Activated CD4-positive, alpha-beta T cell treated with anti-CD3 and anti-CD28 coated beads for 36 hours (primary cell): ENCODE results near the gene C2orf42. TPM values are rescaled to one million over a fixed set of nuclear protein-coding genes. Genes with fewer than 3 reads are reported as not detected.
"Not testable (repeated sequence)": the region's sequence is repeated elsewhere in the genome, so short reads cannot be mapped to it uniquely, and the experiment has no call there.

ENCODE experiments used
- ATAC-seq: fragments of 200-7000 bp; cut with Tn5 transposase; one replicate; pipeline ENCODE4 v1.10.0; 2021; ENCODE audit warnings: mild to moderate bottlenecking, moderate library complexity
- CTCF ChIA-PET: fragments of 350-600 bp; sonication (Branson Sonifier 250); formaldehyde crosslinking; loops from one replicate; lab custom pipeline; 2021; ENCODE audit warnings: antibody characterized with exemption; lab: Charles Lee
- POLR2A ChIA-PET: fragments of 350-600 bp; sonication (Branson Sonifier 250); formaldehyde crosslinking; loops from one replicate; lab custom pipeline; 2021; ENCODE audit warnings: antibody characterized with exemption, inconsistent platforms; lab: Charles Lee
- DNase-seq: peaks from one replicate; pipeline ENCODE4 v3.0.0-alpha.2; 2020
- H3K27ac Mint-ChIP-seq: one replicate; pipeline ENCODE4 v1.8.0; 2021; ENCODE audit warnings: mixed read lengths
- H3K27me3 Mint-ChIP-seq: one replicate; pipeline ENCODE4 v1.8.0; 2021; ENCODE audit warnings: mixed read lengths
- H3K36me3 Mint-ChIP-seq: one replicate; pipeline ENCODE4 v1.8.0; 2021; ENCODE audit warnings: low read depth, mixed read lengths
- H3K4me1 Mint-ChIP-seq: one replicate; pipeline ENCODE4 v1.8.0; 2021; ENCODE audit warnings: mixed read lengths
- H3K4me3 Mint-ChIP-seq: one replicate; pipeline ENCODE4 v1.8.0; 2021; ENCODE audit warnings: mild to moderate bottlenecking, moderate library complexity, mixed read lengths
- H3K9me3 Mint-ChIP-seq: one replicate; pipeline ENCODE4 v1.8.0; 2021; ENCODE audit warnings: low read depth, mixed read lengths
- intact Hi-C, 2 experiments: fragments of 100-400 bp; cut with DNase I in 1 of 2; cut with micrococcal nuclease in 1 of 2; formaldehyde crosslinking; loops; one replicate each; pipeline versions ENCODE4 v1.14.2 to v1.15.1; 2022 to 2024; cut with DNase I, micrococcal nuclease
- total RNA-seq, 2 experiments: library from RNA; stranded (reverse); gene quantifications; one replicate each; pipeline ENCODE4 v1.2.3, GENCODE V29; 2021

Gene C2orf42
- total RNA-seq, 2 experiments from 2014 or later, result 22.6 to 23.3 TPM

DNA sequence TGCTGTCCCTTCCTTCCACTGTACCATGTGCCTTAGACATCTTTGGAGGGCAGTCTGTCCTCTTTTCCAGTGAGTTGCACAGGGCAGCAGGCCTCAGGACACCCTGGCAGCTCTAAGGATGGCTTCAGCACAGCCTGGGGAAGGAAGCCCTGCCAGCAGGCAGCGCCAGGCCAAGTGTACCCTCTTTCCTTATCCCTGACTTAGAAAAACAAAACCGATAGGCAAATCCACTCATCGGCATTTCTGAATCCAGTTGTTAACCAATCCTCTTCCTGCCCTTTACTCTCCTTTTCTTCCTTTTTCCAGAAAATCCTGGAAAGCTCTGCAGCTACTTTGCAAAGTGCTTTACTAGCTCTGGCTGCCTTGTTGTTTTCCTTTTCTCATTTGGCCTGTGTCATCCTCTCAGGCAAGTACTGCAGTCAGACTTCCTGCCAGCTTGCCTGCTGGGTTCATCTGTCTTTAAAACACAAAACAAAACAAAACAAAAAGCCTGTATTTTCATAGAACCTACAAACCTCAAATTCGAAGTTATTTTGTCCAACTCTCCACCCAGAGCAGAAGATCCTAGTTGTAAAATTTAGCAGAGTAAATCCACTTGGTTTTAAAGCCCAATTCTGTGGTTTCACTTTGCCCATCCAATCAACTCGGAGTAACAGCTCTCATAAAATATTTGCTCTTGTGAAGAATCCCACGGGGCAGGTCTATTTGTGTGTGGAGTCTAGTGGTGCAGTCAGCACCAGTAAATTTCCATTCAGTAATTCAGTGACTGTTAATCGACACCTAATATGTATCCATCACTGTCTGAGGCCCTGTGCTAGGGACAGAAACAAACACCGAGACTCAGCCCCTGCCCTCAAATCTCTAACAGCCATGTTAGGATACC lies 58.3 kb downstream of the C2orf42 start:
- peaks cover under 1% of the 10 kb centered on the region for H3K9me3 Mint-ChIP-seq
- H3K27ac Mint-ChIP-seq, result peak overlapping the region; percentile 100
- ATAC-seq, result peak; percentile 34
- peaks cover 74% of the 10 kb centered on the region for H3K4me1 Mint-ChIP-seq
- POLR2A ChIA-PET, result interaction anchor here (0.6 to 4.9 kb wide), 13 partner anchors 9 to 218 kb away, joined by 3 to 70 read pairs (median 9); partner anchors contain the start of genes C2orf42, MXD1 and PCBP1
- peak overlapping the region; percentile 86 for H3K4me3 Mint-ChIP-seq
- H3K27me3 Mint-ChIP-seq, result no peaks in the 10 kb centered on the region
- DNase-seq, result peak; percentile 59
- intact Hi-C loops, result loop anchor here (1.0 to 10.0 kb wide), 5 partner anchors 8 to 1368 kb away; partner anchors contain the start of gene PCBP1 (in 1 of the 2)
- H3K36me3 Mint-ChIP-seq, result peaks cover 2% of the 10 kb centered on the region
- CTCF ChIA-PET, result interaction anchor here (0.6 to 3.9 kb wide), 16 partner anchors 8 to 398 kb away, joined by 3 to 26 read pairs (median 6); partner anchors contain the start of gene PCBP1

DNA sequence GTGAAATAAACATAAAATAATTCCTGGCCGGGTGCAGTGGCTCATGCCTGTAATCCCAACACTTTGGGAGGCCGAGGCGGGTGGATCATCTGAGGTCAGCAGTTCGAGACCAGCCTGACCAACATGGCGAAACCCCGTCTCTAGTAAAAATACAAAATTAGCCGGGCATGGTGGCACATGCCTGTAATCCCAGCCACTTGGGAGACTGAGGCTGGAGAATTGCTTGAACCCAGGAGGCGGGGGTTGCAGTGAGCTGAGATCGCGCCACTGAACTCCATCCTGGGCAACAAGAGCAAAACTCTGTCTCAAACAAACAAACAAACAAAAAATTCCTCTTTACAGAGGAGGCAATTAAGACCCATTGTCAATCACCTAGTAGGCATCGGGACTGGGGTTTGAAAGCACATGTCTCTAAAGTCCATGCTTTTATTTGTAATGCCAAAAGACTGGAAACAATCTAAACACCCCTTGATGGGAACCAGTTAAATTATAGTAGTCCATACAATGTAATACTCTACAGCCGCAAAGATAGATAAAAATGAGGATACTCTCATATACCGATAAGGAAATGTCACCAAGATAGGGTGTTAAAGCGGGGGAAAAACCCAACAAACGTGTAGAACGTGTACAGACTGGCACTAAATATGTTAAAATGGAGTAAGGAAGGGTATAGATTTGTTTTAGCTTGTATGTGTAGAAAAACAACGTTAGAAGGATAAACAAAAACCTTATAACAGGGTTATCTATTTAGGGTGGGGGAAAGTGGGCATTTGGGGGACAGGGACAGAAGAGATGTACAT lies 59.3 kb downstream of the C2orf42 start:
- H3K27ac Mint-ChIP-seq, result peak overlapping the region; percentile 100
- CTCF ChIA-PET, result interaction anchor here (2.8 to 3.9 kb wide), 6 partner anchors 10 to 219 kb away, joined by 12 to 26 read pairs (median 14); partner anchors contain the start of gene PCBP1
- H3K9me3 Mint-ChIP-seq, DNase-seq, ATAC-seq, H3K36me3 Mint-ChIP-seq, H3K27me3 Mint-ChIP-seq: not testable (repeated sequence)
- POLR2A ChIA-PET, result interaction anchor here (0.9 to 4.9 kb wide), 7 partner anchors 8 to 217 kb away, joined by 3 to 70 read pairs (median 10); partner anchors contain the start of genes MXD1 and PCBP1
- H3K4me1 Mint-ChIP-seq, result peaks cover 77% of the 10 kb centered on the region
- peak overlapping the region; percentile 86 for H3K4me3 Mint-ChIP-seq
- intact Hi-C loops, result loop anchor here (1.0 to 10.0 kb wide), 4 partner anchors 7 to 1367 kb away; partner anchors contain the start of gene PCBP1 (in 1 of the 2)

DNA sequence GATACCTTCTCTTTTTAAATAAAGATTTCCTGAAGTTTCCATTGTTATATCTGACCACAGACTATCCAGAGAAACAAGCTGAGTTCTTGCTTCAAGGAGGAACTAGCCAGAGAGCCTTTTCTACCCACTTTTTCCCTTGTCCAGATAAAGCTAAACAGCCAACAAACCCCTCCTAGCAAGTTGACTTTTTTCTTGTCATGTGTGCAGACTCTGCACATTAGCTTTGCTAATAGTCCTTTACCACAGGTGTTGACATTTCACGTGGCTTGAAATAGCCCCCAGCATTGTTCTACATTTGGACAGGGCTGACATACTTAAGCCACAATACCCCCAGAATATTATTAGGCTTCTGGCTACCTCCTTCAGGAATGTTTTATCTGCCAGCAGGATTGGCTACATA lies 62.8 kb downstream of the C2orf42 start:
- intact Hi-C loops, result no loop called here
- Mint-ChIP-seq H3K4me3 (no peak overlapping the region), H3K9me3 (no peaks in the 10 kb centered on the region), H3K27me3 (no peaks in the 10 kb centered on the region), H3K27ac (peak overlapping the region; percentile 40), H3K4me1 (peaks cover 65% of the 10 kb centered on the region), H3K36me3 (peaks cover 13% of the 10 kb centered on the region)
- no peak for DNase-seq
- CTCF ChIA-PET, result interaction anchor here (0.6 to 1.0 kb wide), 2 partner anchors 12 to 13 kb away, joined by 3 read pairs; no protein-coding TSS in a partner anchor
- POLR2A ChIA-PET, result no interaction called here
- no peak for ATAC-seq

DNA sequence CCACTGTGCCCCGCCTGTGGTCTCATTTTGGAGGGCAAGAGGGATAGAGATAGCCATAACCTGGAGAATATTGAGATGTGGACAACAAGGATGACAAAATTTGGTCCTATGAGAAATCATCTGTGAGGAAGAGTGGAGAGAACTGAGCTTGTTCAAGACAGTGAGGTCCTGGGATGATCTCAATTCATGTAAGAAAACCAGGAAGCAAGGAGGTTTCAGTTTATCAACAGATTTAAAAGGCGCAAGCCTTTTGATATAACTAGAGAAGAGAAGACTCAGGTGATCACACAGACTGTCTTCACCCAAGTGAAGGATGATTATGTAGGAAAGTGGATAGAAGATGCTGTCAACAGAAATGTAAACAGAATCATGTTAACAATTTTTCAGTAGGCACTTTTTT lies 64.4 kb downstream of the C2orf42 start:
- ATAC-seq, result no peak
- no peak for DNase-seq
- peaks cover 74% of the 10 kb centered on the region for H3K4me1 Mint-ChIP-seq
- peak overlapping the region; percentile 92 for H3K4me3 Mint-ChIP-seq
- peak overlapping the region; percentile 100 for H3K27ac Mint-ChIP-seq
- ChIA-PET CTCF (interaction anchor here (0.9 to 2.0 kb wide), 4 partner anchors 8 to 214 kb away, joined by 3 to 6 read pairs (median 4); no protein-coding TSS in a partner anchor), POLR2A (interaction anchor here (0.7 to 5.5 kb wide), 5 partner anchors 8 to 1016 kb away, joined by 3 to 70 read pairs (median 5); no protein-coding TSS in a partner anchor)
- peaks cover 17% of the 10 kb centered on the region for H3K36me3 Mint-ChIP-seq
- H3K27me3 Mint-ChIP-seq, result no peaks in the 10 kb centered on the region
- no peaks in the 10 kb centered on the region for H3K9me3 Mint-ChIP-seq
- intact Hi-C loops, result no loop called here

DNA sequence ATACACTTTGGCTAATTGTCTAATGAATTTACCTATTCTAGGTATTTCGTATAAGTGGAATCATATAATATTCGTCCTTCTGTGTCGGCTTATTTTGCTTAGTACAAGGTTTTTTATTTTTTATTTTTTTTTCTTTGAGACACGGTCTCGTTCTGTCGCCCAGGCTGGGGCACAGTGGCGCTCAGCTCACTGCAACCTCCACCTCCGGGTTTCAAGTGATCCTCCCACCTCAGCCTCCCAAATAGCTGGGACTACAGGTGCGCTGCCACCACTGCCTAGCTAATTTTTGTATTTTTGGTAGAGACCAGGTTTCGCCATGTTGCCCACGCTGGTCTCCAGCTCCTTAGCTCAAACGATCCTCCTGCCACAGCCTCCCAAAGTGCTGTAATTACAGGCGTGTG lies 65.3 kb downstream of the C2orf42 start:
- Mint-ChIP-seq H3K4me1 (peaks cover 76% of the 10 kb centered on the region), H3K9me3 (no peaks in the 10 kb centered on the region), H3K4me3 (peak overlapping the region; percentile 92), H3K27me3 (no peaks in the 10 kb centered on the region), H3K27ac (peak overlapping the region; percentile 100), H3K36me3 (peaks cover 17% of the 10 kb centered on the region)
- ChIA-PET POLR2A (interaction anchor here (0.6 to 5.5 kb wide), 13 partner anchors 9 to 672 kb away, joined by 3 to 70 read pairs (median 5); partner anchors contain the start of genes C2orf42, MXD1 and PCBP1), CTCF (interaction anchor here (0.7 to 2.4 kb wide), 7 partner anchors 9 to 213 kb away, joined by 3 to 9 read pairs (median 3); no protein-coding TSS in a partner anchor)
- no peak for DNase-seq
- intact Hi-C loops, result loop anchor here in 1 of 2 experiments (2.0 kb wide), 1 partner anchor 37 kb away; no protein-coding TSS in a partner anchor
- ATAC-seq, result no peak

DNA sequence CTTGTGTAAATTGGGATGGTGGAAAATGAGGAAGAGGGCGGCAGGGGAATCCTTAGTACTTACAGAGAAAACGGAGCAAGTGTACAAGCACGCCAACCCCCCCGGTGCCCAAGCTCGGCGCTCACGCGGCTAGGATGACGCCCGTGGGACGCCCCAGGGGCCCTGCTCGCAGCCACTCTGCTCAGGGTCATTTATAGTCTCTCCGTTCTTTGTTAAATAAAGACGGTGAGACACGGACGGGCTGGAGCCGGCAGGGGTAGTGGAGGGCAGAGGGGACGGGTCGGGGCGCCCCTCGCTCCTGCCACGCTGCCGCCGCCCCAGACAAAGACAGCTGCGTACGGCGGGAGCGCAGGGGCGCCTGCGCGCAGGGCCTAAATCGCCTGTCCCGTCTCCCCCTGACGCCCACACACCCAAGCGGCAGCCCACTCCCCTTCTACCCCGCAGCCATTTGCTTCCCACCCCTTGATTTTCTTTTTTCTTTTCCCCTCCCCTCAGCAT lies 65.8 kb downstream of the C2orf42 start:
- Mint-ChIP-seq H3K27ac (peak overlapping the region; percentile 100), H3K4me3 (peak overlapping the region; percentile 92), H3K4me1 (peaks cover 72% of the 10 kb centered on the region), H3K27me3 (no peaks in the 10 kb centered on the region), H3K36me3 (peaks cover 17% of the 10 kb centered on the region), H3K9me3 (no peaks in the 10 kb centered on the region)
- ATAC-seq, result peak; percentile 53
- DNase-seq, result peak; percentile 74
- CTCF ChIA-PET, result interaction anchor here (0.6 to 2.4 kb wide), 10 partner anchors 9 to 213 kb away, joined by 3 to 15 read pairs (median 4); no protein-coding TSS in a partner anchor
- intact Hi-C loops, result loop anchor here (1.0 to 2.0 kb wide), 8 partner anchors 7 to 56 kb away; partner anchors contain the start of gene PCBP1 (in 1 of the 2)
- POLR2A ChIA-PET, result interaction anchor here (0.6 to 5.5 kb wide), 14 partner anchors 9 to 671 kb away, joined by 3 to 70 read pairs (median 7); partner anchors contain the start of genes C2orf42, MXD1 and PCBP1

DNA sequence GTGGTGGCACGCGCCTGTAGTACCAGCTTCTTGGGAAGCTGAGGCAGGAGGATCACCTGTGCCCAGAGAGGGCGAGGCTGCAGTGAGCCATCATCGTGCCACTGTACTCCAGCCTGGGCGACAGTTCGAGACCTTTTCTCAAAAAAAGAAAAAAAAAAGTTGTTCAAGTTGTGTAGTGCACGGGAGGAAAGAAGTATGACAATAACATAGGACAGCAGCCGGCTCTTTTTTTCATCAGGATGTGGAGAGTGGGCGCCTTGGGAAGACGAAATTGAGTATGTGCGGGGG lies 67.0 kb downstream of the C2orf42 start:
- no peak for ATAC-seq
- no peak for DNase-seq
- ChIA-PET CTCF (interaction anchor here (0.6 to 2.4 kb wide), 7 partner anchors 10 to 38 kb away, joined by 3 to 15 read pairs (median 4); no protein-coding TSS in a partner anchor), POLR2A (interaction anchor here (0.6 to 5.5 kb wide), 14 partner anchors 11 to 309 kb away, joined by 3 to 70 read pairs (median 7); partner anchors contain the start of genes GMCL1, MXD1 and PCBP1)
- intact Hi-C loops, result loop anchor here (1.0 to 2.0 kb wide), 8 partner anchors 9 to 54 kb away; partner anchors contain the start of gene PCBP1 (in 1 of the 2)
- H3K27me3 Mint-ChIP-seq, result no peaks in the 10 kb centered on the region
- no peaks in the 10 kb centered on the region for H3K9me3 Mint-ChIP-seq
- peaks cover 73% of the 10 kb centered on the region for H3K4me1 Mint-ChIP-seq
- peak overlapping the region; percentile 92 for H3K4me3 Mint-ChIP-seq
- peaks cover 17% of the 10 kb centered on the region for H3K36me3 Mint-ChIP-seq
- peak overlapping the region; percentile 100 for H3K27ac Mint-ChIP-seq

DNA sequence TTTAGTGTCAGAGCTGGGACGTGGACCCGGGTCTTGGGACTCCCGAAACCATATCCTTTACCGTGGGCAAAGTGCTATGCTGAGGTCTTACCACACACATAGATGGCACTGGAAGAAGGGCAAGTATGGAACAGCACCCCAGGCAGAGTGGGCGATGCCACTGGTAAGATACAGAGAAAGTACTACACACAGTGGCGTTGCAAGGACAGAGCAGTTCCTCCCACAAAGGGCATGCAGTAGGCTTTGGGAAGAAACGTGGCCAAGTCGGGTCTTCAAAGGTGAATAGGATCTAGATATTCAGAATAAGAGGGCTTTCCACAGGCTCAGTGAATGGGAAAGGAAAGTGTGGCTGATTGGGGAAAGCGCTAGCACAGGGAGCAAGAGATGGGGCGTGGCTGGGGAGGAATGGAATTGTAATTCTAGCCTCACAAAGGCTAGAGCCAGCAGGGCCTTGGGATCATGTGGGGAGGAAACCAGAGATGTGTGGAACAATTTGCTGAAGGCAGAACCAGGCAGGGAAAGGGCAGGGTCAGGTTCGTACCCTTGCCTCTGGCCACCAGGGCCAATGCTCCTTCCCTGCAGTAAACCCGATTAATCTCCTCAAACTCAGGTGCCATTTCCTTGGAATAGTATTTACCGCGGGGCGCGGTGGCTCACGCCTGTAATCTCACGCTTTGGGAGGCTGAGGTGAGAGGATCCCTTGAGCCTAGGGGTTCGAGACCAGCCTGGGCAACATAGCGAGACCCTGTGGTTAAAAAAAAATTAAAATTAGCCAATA lies 67.6 kb downstream of the C2orf42 start:
- no peak for DNase-seq
- intact Hi-C loops, result no loop called here
- H3K27me3 Mint-ChIP-seq, result no peaks in the 10 kb centered on the region

DNA sequence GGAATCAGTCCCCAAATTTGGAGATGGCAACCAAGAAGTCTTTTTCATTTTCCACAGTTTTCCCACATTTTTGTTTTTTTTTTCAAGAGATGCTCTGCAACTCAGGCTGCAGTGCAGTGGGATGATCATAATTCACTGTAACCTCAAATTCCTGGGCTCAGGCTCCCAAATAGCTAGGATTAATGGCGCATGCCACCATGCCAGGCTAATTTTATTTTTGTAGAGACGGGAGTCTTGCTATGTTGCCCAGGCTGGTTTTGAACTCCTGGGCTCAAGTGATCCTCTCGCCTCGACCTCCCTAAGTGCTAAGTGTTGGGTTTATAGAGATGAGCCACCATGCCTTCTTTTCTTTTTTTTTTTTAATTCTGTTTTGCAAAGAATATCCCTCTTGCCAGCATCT lies 68.3 kb downstream of the C2orf42 start:
- CTCF ChIA-PET, result interaction anchor here (0.6 to 2.5 kb wide), 7 partner anchors 9 to 34 kb away, joined by 3 to 14 read pairs (median 5); no protein-coding TSS in a partner anchor
- Mint-ChIP-seq H3K27me3 (no peaks in the 10 kb centered on the region), H3K4me3 (no peak overlapping the region), H3K9me3 (no peaks in the 10 kb centered on the region), H3K36me3 (peaks cover 17% of the 10 kb centered on the region), H3K4me1 (peaks cover 68% of the 10 kb centered on the region), H3K27ac (peak overlapping the region; percentile 100)
- POLR2A ChIA-PET, result interaction anchor here (0.6 to 5.5 kb wide), 8 partner anchors 12 to 37 kb away, joined by 3 to 70 read pairs (median 6); partner anchors contain the start of gene PCBP1
- ATAC-seq (no peak), DNase-seq (no peak)
- intact Hi-C loops, result no loop called here

More for the DNA sequence above, 67.6 kb downstream of the C2orf42 start:
- peak overlapping the region; percentile 92 for H3K4me3 Mint-ChIP-seq
- ChIA-PET POLR2A (interaction anchor here (0.6 to 5.5 kb wide), 15 partner anchors 11 to 308 kb away, joined by 3 to 70 read pairs (median 6); partner anchors contain the start of genes MXD1 and PCBP1), CTCF (interaction anchor here (0.6 to 2.5 kb wide), 9 partner anchors 9 to 35 kb away, joined by 3 to 15 read pairs (median 8); no protein-coding TSS in a partner anchor)
- H3K36me3 Mint-ChIP-seq, result peaks cover 17% of the 10 kb centered on the region
- H3K27ac Mint-ChIP-seq, result peak overlapping the region; percentile 100
- H3K4me1 Mint-ChIP-seq, result peaks cover 71% of the 10 kb centered on the region
- no peak for ATAC-seq
- H3K9me3 Mint-ChIP-seq, result no peaks in the 10 kb centered on the region
